MM.1S (cell line): ENCODE measurements around the gene CHKB.

Experiments
- EZH2 ChIP-seq: fragments of 300-600 bp; sonication (generic); optimal IDR thresholded peaks from 2 replicates; pipeline ENCODE3; 2017; ENCODE audit warnings: low read depth, mild to moderate bottlenecking, antibody characterized with exemption, low read length, mixed read lengths
- EZH2phosphoT487 ChIP-seq: fragments of 300-600 bp; sonication (generic); IDR thresholded peaks from 2 replicates; pipeline ENCODE4 v1.6.1; 2018; ENCODE audit warnings: antibody characterized with exemption, low read length
- TF ChIP-seq, protein P1 (sequence below): fragments of 300-600 bp; sonication (generic); IDR thresholded peaks from 2 replicates; pipeline ENCODE4 v1.5.1; 2016; ENCODE audit warnings: antibody characterized with exemption, low read length, mixed read lengths

DNA sequence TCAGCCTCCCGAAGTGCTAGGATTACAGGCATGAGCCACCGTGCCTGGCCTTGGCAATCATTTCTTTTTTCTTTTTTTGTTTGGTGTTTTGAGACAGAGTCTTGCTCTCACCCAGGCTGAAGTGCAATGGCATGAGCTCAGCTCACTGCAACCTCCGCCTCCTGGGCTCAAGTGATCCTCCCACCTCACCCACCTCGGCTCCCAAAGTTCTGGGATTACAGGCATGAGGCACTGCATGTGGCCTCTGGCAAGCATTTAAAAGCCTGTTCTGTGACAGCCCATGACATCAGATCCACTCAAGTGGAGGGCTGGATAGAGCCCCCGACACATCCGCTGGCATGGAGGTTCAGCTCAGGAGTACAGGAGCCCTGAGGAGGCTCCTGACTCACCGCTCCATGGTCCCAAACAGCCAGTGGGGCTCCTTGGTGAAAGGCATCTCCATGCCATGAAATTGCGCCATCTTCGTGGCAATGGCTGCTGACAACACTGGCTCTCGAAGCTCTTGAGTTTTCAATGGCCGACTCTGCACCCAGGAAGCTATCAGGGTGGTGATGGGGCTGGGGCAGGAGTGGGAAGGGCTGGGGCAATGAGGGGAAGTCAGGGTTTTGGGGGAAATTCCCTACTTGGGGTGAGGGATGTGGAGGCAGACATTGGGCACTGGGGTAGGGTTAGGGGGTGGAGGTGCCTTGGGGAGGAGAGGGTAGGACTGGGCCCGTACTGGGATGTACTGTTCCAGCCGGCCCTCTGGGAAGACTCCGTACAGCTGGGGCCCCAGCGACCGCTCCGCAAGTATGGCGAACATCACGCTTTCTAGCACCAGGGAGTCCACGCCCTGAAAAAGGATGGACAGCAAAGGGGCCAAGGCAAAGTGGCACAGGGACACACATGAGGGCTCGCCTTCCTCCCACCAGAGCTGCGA is 1.4 kb downstream of the CHKB start:
- TF ChIP-seq, protein P1, sequence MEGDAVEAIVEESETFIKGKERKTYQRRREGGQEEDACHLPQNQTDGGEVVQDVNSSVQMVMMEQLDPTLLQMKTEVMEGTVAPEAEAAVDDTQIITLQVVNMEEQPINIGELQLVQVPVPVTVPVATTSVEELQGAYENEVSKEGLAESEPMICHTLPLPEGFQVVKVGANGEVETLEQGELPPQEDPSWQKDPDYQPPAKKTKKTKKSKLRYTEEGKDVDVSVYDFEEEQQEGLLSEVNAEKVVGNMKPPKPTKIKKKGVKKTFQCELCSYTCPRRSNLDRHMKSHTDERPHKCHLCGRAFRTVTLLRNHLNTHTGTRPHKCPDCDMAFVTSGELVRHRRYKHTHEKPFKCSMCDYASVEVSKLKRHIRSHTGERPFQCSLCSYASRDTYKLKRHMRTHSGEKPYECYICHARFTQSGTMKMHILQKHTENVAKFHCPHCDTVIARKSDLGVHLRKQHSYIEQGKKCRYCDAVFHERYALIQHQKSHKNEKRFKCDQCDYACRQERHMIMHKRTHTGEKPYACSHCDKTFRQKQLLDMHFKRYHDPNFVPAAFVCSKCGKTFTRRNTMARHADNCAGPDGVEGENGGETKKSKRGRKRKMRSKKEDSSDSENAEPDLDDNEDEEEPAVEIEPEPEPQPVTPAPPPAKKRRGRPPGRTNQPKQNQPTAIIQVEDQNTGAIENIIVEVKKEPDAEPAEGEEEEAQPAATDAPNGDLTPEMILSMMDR = no peak
- TF ChIP-seq EZH2 (no peak), EZH2phosphoT487 (no peak)
